Stimulated activated CD4-positive, alpha-beta T cell treated with anti-CD3 and anti-CD28 coated beads, TNF-alpha, amount 100 ng/mL, for 1 hour (primary cell): ENCODE results near the gene ASAH2B.

Source experiments
- DNase-seq, 3 donors: peaks; one replicate each; pipeline ENCODE4 v3.0.0-alpha.2; 2020; ENCODE audit warnings: low read depth in 3 of 3, low spot score in 1 of 3

ASAH2B gene

GRCh38 chr10:50796693-50797092, 57.0 kb downstream of the ASAH2B start:
- DNase-seq: no peak

- DNase-seq: no peak
These were observed 58.6 kb downstream of the ASAH2B start for GRCh38 chr10:50798297-50798696.

- no peak for DNase-seq
These were observed 59.9 kb downstream of the ASAH2B start for GRCh38 chr10:50799595-50799994.

GRCh38 chr10:50805981-50806622, 66.4 kb downstream of the ASAH2B start:
- no peak for DNase-seq

GRCh38 chr10:50807851-50808776, 68.4 kb downstream of the ASAH2B start:
- no peak for DNase-seq
